DMS153 treated with DMSO at 0.1 percent for 48 hours (cell line): Measurements from ENCODE around the gene RXFP4.
"Not testable (repeated sequence)": the region's sequence is repeated elsewhere in the genome, so short reads cannot be mapped to it uniquely, and the experiment has no call there.

Experiments used
- DNase-seq: peaks from one replicate; lab custom pipeline; 2025; ENCODE audit not compliant: unreplicated experiment; lab: John Stamatoyannopoulos, UW

Gene RXFP4

GRCh38 chr1:155930725-155931124 is 10.7 kb upstream of the RXFP4 start:
- not testable (repeated sequence) for DNase-seq

GRCh38 chr1:155931332-155932038 is 10.0 kb upstream of the RXFP4 start:
- DNase-seq: no peak

GRCh38 chr1:155932081-155932480 is 9.4 kb upstream of the RXFP4 start:
- DNase-seq: no peak

DNA sequence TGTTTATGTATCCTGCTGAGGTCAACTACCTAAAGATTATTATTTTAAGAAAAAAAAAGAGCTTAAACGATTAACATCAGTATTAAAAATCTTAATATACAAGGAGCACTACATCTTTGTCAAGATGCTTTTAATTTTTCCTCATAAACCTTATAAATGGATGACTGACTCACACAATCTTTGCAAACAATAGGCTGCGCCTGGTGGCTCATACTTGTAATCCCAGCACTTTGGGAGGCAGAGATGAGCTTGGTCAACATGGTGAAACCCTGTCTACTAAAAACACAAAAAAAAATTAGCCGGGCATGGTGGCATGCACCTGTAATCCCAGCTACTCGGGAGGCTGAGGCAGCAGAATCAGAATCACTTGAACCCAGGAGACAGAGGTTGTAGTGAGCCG is 9.0 kb upstream of the RXFP4 start:
- no peak for DNase-seq

- no peak for DNase-seq
Observed at GRCh38 chr1:155933591-155934096, 7.8 kb upstream of the RXFP4 start.

DNA sequence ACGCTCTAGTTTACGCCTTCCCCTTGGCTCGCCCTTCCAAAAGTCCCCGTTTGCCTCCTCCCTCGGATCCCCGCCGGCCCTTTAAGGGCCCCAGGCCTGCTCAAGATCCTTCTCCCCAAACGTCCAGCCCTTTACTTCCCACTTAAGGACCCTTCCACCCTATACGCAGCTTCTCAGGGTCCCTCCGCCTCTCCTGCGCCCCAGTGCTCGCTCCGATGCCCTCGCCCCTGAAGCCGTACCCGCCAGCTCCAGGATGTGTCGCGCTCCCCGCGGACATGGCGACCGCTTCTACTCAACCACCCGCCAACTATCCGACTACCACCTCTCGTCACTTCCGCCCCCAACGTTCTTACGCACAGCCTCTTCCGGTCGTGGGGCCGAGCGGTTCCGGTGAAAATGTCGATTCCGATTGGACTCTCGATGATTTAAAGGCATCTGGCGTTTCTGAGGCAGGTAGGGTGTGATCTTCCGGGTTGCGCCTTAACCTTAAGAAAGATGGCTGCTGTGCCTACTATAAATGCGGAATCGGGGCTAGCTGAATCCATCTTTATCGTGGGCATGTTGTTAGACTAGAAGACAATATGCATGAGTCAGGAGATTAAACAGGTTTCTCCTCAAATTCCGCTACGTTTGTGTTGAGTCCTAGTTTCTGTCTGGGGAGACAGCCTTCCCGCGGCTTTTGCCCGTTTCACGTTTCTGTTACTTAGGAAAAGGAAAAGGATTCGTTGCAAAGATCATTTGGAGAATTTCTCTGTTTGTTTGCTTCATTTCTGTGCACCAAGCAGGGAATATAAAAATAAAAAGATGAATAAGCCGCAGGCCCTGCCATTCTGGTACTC is 7.1 kb upstream of the RXFP4 start, which contains the start of gene KHDC4:
KHDC4 (minus strand) TSS at position 317 of the 839 bp plus-strand sequence; CDS start at position 277, 40 bp downstream.
- peak; percentile 99 for DNase-seq

DNA sequence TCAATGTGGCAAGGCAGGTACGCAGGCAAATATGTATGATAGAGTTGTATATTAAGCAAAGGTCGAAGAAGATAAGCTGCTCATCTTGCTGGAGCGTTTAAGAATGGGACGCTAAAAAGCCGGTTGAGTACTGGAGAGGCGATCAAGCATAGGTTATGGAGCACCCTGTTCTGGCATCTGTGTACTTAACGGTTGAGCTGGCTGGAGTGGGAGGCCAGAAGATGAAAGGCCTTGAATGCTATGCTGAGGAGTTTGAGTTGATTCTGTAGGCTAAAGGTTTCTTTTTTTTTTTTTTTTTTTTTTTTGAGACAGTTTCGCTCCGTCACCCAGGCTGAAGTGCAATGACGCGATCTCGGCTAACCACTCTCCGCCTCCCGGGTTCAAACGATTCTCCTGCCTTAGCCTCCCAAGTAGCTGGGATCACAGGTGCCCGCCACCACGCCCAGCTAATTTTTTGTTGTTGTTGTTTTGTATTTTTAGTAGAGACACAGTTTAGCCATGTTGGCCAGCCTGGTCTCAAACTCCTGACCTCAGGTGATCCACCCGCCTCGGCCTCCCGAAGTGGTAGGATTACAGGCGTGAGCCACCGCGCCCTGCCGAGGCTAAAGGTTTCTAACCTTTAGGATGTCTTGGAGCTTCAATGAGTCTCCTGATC is 6.4 kb upstream of the RXFP4 start:
- DNase-seq: peak; percentile 46

DNA sequence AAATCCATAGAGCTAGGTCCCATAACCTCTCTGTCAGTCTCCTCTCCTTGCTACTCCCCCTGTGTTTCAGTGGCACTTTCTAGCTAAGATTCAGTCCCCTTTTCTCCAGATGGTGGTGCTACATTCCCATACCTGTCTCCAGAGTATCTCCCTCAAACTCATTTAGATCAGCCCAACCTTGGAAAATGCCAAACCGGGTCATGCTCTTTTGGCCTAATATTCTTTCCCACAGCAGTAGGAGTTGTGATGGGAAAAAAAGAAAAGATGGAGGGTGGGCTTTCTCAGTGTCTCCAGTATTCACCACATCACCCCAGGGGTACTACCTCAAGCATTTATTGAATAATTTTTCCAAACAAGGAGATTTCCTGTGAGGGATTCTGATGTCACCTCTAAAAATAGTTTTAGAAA is 3.2 kb upstream of the RXFP4 start:
- DNase-seq: peak; percentile 80

GRCh38 chr1:155940482-155940992 is 901 bp upstream of the RXFP4 start:
- DNase-seq: peak; percentile 93

DNA sequence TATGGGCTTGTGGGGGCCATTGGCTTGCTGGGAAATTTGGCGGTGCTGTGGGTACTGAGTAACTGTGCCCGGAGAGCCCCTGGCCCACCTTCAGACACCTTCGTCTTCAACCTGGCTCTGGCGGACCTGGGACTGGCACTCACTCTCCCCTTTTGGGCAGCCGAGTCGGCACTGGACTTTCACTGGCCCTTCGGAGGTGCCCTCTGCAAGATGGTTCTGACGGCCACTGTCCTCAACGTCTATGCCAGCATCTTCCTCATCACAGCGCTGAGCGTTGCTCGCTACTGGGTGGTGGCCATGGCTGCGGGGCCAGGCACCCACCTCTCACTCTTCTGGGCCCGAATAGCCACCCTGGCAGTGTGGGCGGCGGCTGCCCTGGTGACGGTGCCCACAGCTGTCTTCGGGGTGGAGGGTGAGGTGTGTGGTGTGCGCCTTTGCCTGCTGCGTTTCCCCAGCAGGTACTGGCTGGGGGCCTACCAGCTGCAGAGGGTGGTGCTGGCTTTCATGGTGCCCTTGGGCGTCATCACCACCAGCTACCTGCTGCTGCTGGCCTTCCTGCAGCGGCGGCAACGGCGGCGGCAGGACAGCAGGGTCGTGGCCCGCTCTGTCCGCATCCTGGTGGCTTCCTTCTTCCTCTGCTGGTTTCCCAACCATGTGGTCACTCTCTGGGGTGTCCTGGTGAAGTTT is 550 bp downstream of the RXFP4 start:
- DNase-seq: no peak

DNA sequence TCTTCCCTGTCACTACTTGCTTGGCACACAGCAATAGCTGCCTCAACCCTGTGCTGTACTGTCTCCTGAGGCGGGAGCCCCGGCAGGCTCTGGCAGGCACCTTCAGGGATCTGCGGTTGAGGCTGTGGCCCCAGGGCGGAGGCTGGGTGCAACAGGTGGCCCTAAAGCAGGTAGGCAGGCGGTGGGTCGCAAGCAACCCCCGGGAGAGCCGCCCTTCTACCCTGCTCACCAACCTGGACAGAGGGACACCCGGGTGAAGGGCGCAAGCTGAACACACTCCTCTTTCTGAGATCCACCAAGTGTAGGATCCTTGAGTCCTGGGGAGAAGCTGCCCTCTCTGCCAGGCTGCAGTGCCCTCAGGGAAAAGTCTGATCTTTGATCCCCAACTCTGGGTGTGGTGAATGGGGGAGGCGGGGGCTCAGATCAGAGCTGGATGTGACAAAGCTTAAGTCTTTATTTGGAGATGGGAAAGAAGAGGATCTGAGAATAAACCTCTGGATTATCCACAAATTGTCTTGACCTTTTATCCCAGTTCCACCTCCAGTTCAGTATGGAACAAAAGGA is 1.2 kb downstream of the RXFP4 start:
- DNase-seq: no peak

GRCh38 chr1:155944444-155944799 is 3.0 kb downstream of the RXFP4 start:
- no peak for DNase-seq

DNA sequence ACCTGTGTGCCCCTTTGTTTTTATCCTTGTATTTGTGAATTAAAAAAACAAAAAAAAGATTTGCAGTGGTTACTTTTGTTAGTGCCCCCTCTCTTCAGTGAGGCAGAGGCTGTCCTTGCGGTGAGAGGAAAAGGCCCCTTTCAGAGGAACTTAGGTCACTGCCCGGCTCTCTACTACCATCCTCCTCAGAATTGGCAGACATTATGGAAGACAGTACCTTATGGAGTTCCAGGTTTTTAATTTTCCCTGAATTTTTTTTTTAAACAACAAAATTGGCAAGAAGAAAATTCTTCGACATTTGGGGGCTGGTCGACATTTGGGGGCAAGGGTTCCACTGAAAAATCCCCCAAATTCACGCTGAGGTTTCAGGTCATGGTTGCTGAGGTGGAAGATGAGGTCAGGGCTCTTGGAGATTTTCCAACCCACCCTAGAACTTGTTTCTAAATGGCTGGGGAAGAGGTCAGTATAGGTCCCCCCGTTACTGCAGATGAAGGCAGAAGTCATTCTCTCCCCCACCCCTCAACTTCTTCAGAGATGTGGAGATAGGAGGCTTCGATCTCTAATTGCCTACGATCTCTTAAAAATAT is 5.3 kb downstream of the RXFP4 start:
- DNase-seq: no peak

DNA sequence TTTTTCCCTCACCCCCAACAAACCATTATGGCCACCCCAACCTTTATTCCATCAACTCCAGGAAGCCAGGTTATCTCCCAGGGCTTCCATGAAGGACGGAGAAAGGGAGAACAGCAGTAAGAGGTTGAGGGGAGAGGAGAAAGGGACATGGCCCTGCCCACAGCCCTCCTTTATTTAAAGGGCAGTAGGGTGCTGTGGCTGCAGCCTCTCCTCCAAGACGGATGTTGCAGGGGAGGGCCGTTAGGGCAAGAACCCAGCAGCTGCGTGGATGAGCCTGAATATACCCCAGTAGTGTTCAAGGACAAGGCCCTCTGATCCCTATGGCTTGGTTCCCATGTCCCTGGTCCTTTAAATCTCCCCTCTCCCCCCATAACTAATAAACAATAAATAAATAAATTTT is 5.9 kb downstream of the RXFP4 start:
- DNase-seq: no peak

GRCh38 chr1:155947741-155948140 is 6.3 kb downstream of the RXFP4 start:
- no peak for DNase-seq

DNA sequence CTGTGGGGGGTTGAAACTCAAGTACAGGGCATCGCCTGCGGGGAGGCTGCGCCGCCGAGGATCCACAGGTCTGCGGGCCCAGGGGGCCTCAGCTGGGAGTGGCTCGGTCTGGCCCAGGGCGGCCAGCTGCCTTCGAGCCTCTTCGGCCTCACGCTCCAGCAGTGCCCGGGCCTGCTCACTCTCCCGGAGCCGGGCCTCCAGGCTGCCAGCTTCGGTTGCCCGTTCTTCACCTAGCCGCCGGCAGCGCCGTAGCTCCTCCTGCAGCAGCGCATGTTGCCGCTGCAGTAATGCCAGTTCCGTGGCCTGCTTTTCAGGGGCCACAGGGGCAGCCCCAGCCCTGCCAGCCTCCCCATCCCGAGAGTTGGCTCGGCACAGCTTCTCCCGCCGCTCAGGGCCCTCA is 9.4 kb downstream of the RXFP4 start:
- DNase-seq: no peak

DNA sequence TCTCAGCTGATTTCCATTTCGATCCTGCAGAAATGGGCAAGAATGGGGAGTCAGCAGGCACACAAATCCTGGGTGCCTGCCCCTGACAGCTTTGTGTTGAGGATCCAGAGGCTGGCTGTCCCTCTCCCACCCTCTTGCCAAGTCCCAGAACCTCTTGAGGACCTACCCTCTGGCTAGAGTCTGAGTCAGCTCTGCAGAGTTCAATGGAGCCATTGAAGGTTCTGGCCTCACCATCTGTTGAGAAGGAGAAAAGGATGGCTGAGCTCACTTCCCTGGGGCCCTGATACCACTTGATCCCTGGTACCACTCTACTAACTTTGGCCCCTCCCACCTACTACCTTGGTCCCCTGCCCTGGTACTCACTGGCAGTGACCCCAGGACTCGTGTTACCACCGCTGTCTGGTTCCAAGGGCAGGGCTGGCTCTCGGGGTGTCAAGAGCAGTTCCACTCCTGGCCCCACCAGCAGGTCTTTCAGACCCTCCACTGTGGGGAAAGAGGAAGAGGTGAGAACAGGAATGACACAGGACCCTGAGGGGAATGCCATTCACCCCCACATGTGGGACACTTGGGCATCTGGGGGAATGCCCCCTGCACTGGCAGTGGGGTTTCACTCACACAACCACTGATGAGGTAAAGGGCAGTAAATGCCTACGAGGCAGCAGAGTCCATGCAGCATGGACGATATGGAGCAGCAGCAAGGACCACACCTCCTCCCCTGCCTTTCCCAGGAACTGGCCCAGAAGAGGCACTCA is 10.5 kb downstream of the RXFP4 start:
- no peak for DNase-seq

DNA sequence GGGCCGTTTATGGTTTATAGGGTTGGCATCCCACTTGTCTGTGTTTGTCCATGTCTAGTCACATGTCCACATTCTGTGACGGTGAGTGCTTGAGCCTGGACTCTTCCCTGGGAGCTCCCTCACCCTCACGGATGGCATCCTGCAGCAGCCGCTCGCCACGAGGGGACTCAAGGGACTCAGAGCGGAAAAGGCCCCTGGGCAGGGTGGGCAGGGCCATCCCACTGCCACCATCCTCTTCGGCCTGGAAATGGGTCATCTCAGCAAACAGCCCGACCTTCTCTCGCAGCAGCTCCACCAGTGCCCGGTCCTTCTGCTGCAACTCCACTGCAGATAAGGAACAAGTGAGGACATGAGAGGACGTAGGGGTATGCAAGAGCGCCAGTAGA is 11.1 kb downstream of the RXFP4 start:
- DNase-seq: no peak

DNA sequence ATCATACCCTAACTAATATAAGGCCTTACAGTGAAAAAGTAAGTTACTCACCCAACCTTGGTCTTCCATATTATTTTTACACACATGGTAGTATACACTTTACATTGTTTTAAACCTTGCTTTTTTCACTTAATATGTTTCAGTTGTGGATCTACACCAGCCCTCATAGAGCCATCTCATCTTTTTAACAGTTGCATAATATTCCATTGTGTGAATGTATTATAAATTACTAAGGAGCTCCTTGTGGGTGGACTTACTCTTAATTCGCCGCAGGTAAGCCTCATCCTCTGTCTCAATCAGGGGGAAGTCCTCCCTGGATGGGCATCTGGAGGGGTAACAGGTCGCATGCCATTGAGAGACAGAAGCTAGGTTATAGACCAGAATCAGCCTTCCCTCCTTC is 13.2 kb downstream of the RXFP4 start:
- DNase-seq: no peak
